HepG2 (cell line): ENCODE data around the gene TNFAIP2. TPM values are rescaled to one million over a fixed set of nuclear protein-coding genes. Genes with fewer than 3 reads are reported as not detected.

ENCODE experiments used
- HDAC6 ChIP-seq: fragments of 200-600 bp; sonication (generic); IDR thresholded peaks from 2 replicates; pipeline ENCODE4 v1.7.0; 2017; ENCODE audit warnings: mild to moderate bottlenecking, antibody characterized with exemption, low read length, low read depth
- HIVEP1 ChIP-seq: sonication (generic); formaldehyde crosslinking; IDR thresholded peaks from 2 replicates; pipeline ENCODE4 v1.4.0; 2020; ENCODE audit warnings: mild to moderate bottlenecking, missing genetic modification reagents
- MED1 ChIP-seq: sonication (generic); formaldehyde crosslinking; IDR thresholded peaks from 2 replicates; pipeline ENCODE4 v1.4.0; 2020; ENCODE audit warnings: missing genetic modification reagents
- SYNCRIP ChIP-seq: fragments of 200-400 bp; formaldehyde crosslinking; IDR thresholded peaks from 2 replicates; pipeline ENCODE4 v1.6.1; 2018; ENCODE audit warnings: mild to moderate bottlenecking, low read depth, low read length; ENCODE audit not compliant: insufficient read depth
- TAF15 ChIP-seq: fragments of 200-400 bp; formaldehyde crosslinking; IDR thresholded peaks from one replicate; pipeline ENCODE4 v1.6.1; 2018; ENCODE audit warnings: mild to moderate bottlenecking, low read depth, low read length; ENCODE audit not compliant: poor library complexity, severe bottlenecking
- TEAD3 ChIP-seq: optimal IDR thresholded peaks from 2 replicates; pipeline ENCODE3; 2016; ENCODE audit warnings: borderline replicate concordance
- ZNF501 ChIP-seq: sonication (generic); formaldehyde crosslinking; IDR thresholded peaks from 2 replicates; pipeline ENCODE4 v1.5.1; 2020; ENCODE audit warnings: mild to moderate bottlenecking, moderate library complexity, missing genetic modification reagents
- ZNF761 ChIP-seq: sonication (generic); formaldehyde crosslinking; conservative IDR thresholded peaks from 2 replicates; pipeline ENCODE4 v1.4.0; 2020; ENCODE audit warnings: mild to moderate bottlenecking, missing genetic modification reagents
- polyA plus RNA-seq, 8 experiments: library from polyadenylated mRNA; depleted of rRNA in 3 of 8; stranded (reverse) in 7 of 8; unstranded in 1 of 8; fragments of >200 nt; fragmentation: Illumina TruSeq in 4 of 8; extraction: Trizol in 4 of 8; gene quantifications; 2 replicates each; pipeline versions ENCODE4 v1.2.1 to v1.2.3, GENCODE V29; 2011 to 2016; ENCODE audit warnings: low read depth in 4 of 8, missing spikeins in 1 of 8, mixed read lengths in 1 of 8; ENCODE audit not compliant: insufficient read depth in 1 of 8
- total RNA-seq, 5 experiments: library from RNA; depleted of rRNA; stranded (reverse); fragments of >200 nt; fragmentation: Illumina TruSeq; extraction: Trizol; gene quantifications; 2 replicates each; pipeline ENCODE4 v1.2.3, GENCODE V29; 2016; ENCODE audit warnings: low read depth in 1 of 5
- TF ChIP-seq, protein P1 (sequence below): sonication (generic); formaldehyde crosslinking; IDR thresholded peaks from 2 replicates; pipeline ENCODE4 v1.4.0; 2020; ENCODE audit warnings: missing genetic modification reagents
- TF ChIP-seq, protein P2 (sequence below): sonication (generic); formaldehyde crosslinking; IDR thresholded peaks from 2 replicates; pipeline ENCODE4 v1.4.0; 2020; ENCODE audit warnings: missing genetic modification reagents
- TF ChIP-seq, protein P3 (sequence below): sonication (generic); formaldehyde crosslinking; IDR thresholded peaks from 2 replicates; pipeline ENCODE4 v1.8.0; 2022; ENCODE audit warnings: low read depth, missing genetic modification reagents
- TF ChIP-seq, protein P4 (sequence below): sonication (generic); formaldehyde crosslinking; IDR thresholded peaks from 2 replicates; pipeline ENCODE4 v1.4.0; 2020; ENCODE audit warnings: missing genetic modification reagents
- TF ChIP-seq, protein P5 (sequence below): IDR thresholded peaks from 2 replicates; pipeline ENCODE4 v1.6.1; 2016; ENCODE audit warnings: missing biosample characterization, missing genetic modification reagents, low read depth

TNFAIP2 gene
- total and polyA plus RNA-seq, 2 of the 13 experiments (the other 11 are each of a cell fraction or from before 2014, with no cell fraction given): 0.46 to 1.5 TPM

DNA sequence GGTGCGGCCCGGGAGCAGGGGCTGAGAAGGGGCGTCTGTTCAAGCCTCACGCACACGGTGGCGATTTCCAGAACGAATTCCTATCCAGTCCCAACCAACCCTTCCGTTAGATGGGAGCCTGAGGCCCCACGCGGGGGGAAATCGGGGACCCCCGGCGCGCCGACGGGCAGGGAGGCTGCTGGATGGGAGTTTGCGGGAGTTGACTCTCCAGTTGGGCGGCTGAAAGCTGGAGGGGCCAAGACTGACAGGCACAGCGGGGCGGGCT, 18.9 kb upstream of the TNFAIP2 start (continued):
- TF ChIP-seq, protein P1, sequence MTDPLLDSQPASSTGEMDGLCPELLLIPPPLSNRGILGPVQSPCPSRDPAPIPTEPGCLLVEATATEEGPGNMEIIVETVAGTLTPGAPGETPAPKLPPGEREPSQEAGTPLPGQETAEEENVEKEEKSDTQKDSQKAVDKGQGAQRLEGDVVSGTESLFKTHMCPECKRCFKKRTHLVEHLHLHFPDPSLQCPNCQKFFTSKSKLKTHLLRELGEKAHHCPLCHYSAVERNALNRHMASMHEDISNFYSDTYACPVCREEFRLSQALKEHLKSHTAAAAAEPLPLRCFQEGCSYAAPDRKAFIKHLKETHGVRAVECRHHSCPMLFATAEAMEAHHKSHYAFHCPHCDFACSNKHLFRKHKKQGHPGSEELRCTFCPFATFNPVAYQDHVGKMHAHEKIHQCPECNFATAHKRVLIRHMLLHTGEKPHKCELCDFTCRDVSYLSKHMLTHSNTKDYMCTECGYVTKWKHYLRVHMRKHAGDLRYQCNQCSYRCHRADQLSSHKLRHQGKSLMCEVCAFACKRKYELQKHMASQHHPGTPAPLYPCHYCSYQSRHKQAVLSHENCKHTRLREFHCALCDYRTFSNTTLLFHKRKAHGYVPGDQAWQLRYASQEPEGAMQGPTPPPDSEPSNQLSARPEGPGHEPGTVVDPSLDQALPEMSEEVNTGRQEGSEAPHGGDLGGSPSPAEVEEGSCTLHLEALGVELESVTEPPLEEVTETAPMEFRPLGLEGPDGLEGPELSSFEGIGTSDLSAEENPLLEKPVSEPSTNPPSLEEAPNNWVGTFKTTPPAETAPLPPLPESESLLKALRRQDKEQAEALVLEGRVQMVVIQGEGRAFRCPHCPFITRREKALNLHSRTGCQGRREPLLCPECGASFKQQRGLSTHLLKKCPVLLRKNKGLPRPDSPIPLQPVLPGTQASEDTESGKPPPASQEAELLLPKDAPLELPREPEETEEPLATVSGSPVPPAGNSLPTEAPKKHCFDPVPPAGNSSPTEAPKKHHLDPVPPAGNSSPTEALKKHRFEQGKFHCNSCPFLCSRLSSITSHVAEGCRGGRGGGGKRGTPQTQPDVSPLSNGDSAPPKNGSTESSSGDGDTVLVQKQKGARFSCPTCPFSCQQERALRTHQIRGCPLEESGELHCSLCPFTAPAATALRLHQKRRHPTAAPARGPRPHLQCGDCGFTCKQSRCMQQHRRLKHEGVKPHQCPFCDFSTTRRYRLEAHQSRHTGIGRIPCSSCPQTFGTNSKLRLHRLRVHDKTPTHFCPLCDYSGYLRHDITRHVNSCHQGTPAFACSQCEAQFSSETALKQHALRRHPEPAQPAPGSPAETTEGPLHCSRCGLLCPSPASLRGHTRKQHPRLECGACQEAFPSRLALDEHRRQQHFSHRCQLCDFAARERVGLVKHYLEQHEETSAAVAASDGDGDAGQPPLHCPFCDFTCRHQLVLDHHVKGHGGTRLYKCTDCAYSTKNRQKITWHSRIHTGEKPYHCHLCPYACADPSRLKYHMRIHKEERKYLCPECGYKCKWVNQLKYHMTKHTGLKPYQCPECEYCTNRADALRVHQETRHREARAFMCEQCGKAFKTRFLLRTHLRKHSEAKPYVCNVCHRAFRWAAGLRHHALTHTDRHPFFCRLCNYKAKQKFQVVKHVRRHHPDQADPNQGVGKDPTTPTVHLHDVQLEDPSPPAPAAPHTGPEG (CRISPR knock-in tag): 0 out of 2 replicates have a peak, but pooled peaks have one; percentile 8
- TF ChIP-seq SYNCRIP (no peak), ZNF761 (CRISPR knock-in tag) (0 out of 2 replicates have a peak, but pooled peaks have one; percentile 19), MED1 (CRISPR knock-in tag) (no peak), ZNF501 (peak; percentile 29; the same call in 1 of the 2 replicates), TAF15 (no peak), HDAC6 (no peak), TEAD3 (CRISPR knock-in tag) (no peak), HIVEP1 (CRISPR knock-in tag) (no peak)
- TF ChIP-seq, protein P2, sequence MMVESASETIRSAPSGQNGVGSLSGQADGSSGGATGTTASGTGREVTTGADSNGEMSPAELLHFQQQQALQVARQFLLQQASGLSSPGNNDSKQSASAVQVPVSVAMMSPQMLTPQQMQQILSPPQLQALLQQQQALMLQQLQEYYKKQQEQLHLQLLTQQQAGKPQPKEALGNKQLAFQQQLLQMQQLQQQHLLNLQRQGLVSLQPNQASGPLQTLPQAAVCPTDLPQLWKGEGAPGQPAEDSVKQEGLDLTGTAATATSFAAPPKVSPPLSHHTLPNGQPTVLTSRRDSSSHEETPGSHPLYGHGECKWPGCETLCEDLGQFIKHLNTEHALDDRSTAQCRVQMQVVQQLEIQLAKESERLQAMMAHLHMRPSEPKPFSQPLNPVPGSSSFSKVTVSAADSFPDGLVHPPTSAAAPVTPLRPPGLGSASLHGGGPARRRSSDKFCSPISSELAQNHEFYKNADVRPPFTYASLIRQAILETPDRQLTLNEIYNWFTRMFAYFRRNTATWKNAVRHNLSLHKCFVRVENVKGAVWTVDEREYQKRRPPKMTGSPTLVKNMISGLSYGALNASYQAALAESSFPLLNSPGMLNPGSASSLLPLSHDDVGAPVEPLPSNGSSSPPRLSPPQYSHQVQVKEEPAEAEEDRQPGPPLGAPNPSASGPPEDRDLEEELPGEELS (CRISPR knock-in tag): peak; percentile 0; the same call in 1 of the 2 replicates
- TF ChIP-seq, protein P3, sequence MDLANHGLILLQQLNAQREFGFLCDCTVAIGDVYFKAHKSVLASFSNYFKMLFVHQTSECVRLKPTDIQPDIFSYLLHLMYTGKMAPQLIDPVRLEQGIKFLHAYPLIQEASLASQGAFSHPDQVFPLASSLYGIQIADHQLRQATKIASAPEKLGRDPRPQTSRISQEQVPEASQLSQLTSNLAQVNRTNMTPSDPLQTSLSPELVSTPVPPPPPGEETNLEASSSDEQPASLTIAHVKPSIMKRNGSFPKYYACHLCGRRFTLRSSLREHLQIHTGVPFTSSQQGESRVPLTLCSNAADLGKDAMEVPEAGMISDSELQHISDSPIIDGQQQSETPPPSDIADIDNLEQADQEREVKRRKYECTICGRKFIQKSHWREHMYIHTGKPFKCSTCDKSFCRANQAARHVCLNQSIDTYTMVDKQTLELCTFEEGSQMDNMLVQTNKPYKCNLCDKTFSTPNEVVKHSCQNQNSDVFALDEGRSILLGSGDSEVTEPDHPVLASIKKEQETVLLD (CRISPR knock-in tag): 0 out of 2 replicates have a peak, but pooled peaks have one; percentile 6
- TF ChIP-seq, protein P4, sequence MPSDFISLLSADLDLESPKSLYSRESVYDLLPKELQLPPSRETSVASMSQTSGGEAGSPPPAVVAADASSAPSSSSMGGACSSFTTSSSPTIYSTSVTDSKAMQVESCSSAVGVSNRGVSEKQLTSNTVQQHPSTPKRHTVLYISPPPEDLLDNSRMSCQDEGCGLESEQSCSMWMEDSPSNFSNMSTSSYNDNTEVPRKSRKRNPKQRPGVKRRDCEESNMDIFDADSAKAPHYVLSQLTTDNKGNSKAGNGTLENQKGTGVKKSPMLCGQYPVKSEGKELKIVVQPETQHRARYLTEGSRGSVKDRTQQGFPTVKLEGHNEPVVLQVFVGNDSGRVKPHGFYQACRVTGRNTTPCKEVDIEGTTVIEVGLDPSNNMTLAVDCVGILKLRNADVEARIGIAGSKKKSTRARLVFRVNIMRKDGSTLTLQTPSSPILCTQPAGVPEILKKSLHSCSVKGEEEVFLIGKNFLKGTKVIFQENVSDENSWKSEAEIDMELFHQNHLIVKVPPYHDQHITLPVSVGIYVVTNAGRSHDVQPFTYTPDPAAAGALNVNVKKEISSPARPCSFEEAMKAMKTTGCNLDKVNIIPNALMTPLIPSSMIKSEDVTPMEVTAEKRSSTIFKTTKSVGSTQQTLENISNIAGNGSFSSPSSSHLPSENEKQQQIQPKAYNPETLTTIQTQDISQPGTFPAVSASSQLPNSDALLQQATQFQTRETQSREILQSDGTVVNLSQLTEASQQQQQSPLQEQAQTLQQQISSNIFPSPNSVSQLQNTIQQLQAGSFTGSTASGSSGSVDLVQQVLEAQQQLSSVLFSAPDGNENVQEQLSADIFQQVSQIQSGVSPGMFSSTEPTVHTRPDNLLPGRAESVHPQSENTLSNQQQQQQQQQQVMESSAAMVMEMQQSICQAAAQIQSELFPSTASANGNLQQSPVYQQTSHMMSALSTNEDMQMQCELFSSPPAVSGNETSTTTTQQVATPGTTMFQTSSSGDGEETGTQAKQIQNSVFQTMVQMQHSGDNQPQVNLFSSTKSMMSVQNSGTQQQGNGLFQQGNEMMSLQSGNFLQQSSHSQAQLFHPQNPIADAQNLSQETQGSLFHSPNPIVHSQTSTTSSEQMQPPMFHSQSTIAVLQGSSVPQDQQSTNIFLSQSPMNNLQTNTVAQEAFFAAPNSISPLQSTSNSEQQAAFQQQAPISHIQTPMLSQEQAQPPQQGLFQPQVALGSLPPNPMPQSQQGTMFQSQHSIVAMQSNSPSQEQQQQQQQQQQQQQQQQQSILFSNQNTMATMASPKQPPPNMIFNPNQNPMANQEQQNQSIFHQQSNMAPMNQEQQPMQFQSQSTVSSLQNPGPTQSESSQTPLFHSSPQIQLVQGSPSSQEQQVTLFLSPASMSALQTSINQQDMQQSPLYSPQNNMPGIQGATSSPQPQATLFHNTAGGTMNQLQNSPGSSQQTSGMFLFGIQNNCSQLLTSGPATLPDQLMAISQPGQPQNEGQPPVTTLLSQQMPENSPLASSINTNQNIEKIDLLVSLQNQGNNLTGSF (CRISPR knock-in tag): 0 out of 2 replicates have a peak, but pooled peaks have one; percentile 10
- TF ChIP-seq, protein P5, sequence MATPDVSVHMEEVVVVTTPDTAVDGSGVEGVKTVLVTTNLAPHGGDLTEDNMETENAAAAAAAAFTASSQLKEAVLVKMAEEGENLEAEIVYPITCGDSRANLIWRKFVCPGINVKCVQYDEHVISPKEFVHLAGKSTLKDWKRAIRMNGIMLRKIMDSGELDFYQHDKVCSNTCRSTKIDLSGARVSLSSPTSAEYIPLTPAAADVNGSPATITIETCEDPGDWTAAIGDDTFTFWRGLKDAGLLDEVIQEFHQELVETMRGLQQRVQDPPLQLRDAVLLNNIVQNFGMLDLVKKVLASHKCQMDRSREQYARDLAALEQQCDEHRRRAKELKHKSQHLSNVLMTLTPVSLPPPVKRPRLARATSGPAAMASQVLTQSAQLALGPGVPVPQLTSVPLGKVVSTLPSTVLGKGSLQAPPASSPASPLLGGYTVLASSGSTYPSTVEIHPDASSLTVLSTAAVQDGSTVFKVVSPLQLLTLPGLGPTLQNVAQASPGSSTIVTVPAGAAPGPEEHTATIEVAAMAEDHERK (CRISPR knock-in tag): no peak
